Measurements from ENCODE around the gene ACTR1B.

The ACTR1B gene

GRCh38 chr2:97702731-97703470 lies 39.1 kb upstream of the ACTR1B start:
- TF ChIP-seq REST (IDR thresholded peaks at IDR 0.05; ENCODE audit: insufficient read depth in 1 of 2, low read depth in 2 of 2, low read length in 2 of 2) (no peak), FOXP2 (optimal IDR thresholded peaks at IDR 0.05; ENCODE audit: borderline replicate concordance, extremely low read depth, extremely low read length, insufficient read depth) (no peak), TAF1 (IDR thresholded peaks at IDR 0.05; ENCODE audit: borderline replicate concordance, insufficient read depth, low read length) (no peak)

GRCh38 chr2:97701851-97702465 lies 38.1 kb upstream of the ACTR1B start:
- TF ChIP-seq POLR2AphosphoS5 (IDR thresholded peaks at IDR 0.05; ENCODE audit: low read depth, low read length) = no peak
- no peak for TF ChIP-seq FOXP2 (optimal IDR thresholded peaks at IDR 0.05; ENCODE audit: borderline replicate concordance, extremely low read depth, extremely low read length, insufficient read depth)
- TF ChIP-seq TAF1 (IDR thresholded peaks at IDR 0.05; ENCODE audit: borderline replicate concordance, insufficient read depth, low read length) = no peak
- no peak for TF ChIP-seq SIN3A (IDR thresholded peaks at IDR 0.05; ENCODE audit: borderline replicate concordance, insufficient read depth, low read length)
- TF ChIP-seq REST (IDR thresholded peaks at IDR 0.05; ENCODE audit: insufficient read depth in 1 of 2, low read depth in 2 of 2, low read length in 2 of 2) = no peak

- TF ChIP-seq REST (IDR thresholded peaks at IDR 0.05; ENCODE audit: insufficient read depth in 1 of 2, low read depth in 2 of 2, low read length in 2 of 2) (no peak), POLR2AphosphoS5 (IDR thresholded peaks at IDR 0.05; ENCODE audit: low read depth, low read length) (no peak), TAF1 (IDR thresholded peaks at IDR 0.05; ENCODE audit: borderline replicate concordance, insufficient read depth, low read length) (no peak), FOXP2 (optimal IDR thresholded peaks at IDR 0.05; ENCODE audit: borderline replicate concordance, extremely low read depth, extremely low read length, insufficient read depth) (no peak), SIN3A (IDR thresholded peaks at IDR 0.05; ENCODE audit: borderline replicate concordance, insufficient read depth, low read length) (no peak)
Measured at GRCh38 chr2:97701186-97701585, 37.3 kb upstream of the ACTR1B start.

- no peak for TF ChIP-seq REST (IDR thresholded peaks at IDR 0.05; ENCODE audit: insufficient read depth in 1 of 2, low read depth in 2 of 2, low read length in 2 of 2)
- TF ChIP-seq POLR2AphosphoS5 (IDR thresholded peaks at IDR 0.05; ENCODE audit: low read depth, low read length) = no peak
- no peak for TF ChIP-seq TAF1 (IDR thresholded peaks at IDR 0.05; ENCODE audit: borderline replicate concordance, insufficient read depth, low read length)
- TF ChIP-seq FOXP2 (optimal IDR thresholded peaks at IDR 0.05; ENCODE audit: borderline replicate concordance, extremely low read depth, extremely low read length, insufficient read depth) = no peak
- no peak for TF ChIP-seq SIN3A (IDR thresholded peaks at IDR 0.05; ENCODE audit: borderline replicate concordance, insufficient read depth, low read length)
Measured at GRCh38 chr2:97699765-97700444, 36.1 kb upstream of the ACTR1B start.

Data from PFSK-1 (cell line).